Thymus (tissue), 14 donors: ENCODE results near the gene MUC12. TPM values are rescaled to one million over a fixed set of nuclear protein-coding genes. Genes with fewer than 3 reads are reported as not detected.
"Not testable (repeated sequence)": the region's sequence is repeated elsewhere in the genome, so short reads cannot be mapped to it uniquely, and the experiment has no call there.

Experiments used
- DNase-seq, 9 donors: peaks; one replicate each; pipeline ENCODE4 v3.0.0-alpha.2; 2013; ENCODE audit warnings: low spot score in 9 of 9, low read depth in 6 of 9, missing footprints in 1 of 9
- H3K27ac ChIP-seq, 2 donors: one replicate each; pipeline ENCODE4 v1.5.1; 2013; ENCODE audit warnings: control low read depth in 1 of 2, low read depth in 1 of 2, low read length in 1 of 2, mild to moderate bottlenecking in 1 of 2, moderate library complexity in 1 of 2
- H3K27me3 ChIP-seq, 2 donors: one replicate each; pipeline ENCODE4 v1.5.1; 2013; ENCODE audit warnings: low read length in 1 of 2; ENCODE audit not compliant: control insufficient read depth in 2 of 2, insufficient read depth in 1 of 2
- H3K36me3 ChIP-seq, 2 donors: one replicate each; pipeline ENCODE4 v1.5.1; 2013; ENCODE audit warnings: low read length in 1 of 2, mild to moderate bottlenecking in 1 of 2, moderate library complexity in 1 of 2; ENCODE audit not compliant: control insufficient read depth in 2 of 2, insufficient read depth in 2 of 2
- H3K4me1 ChIP-seq, 2 donors: one replicate each; pipeline ENCODE4 v1.5.1; 2013; ENCODE audit warnings: low read length in 2 of 2; ENCODE audit not compliant: control insufficient read depth in 2 of 2, insufficient read depth in 2 of 2
- H3K4me3 ChIP-seq, 2 donors: one replicate each; pipeline ENCODE4 v1.5.1; 2013; ENCODE audit warnings: low read length in 2 of 2, control low read depth in 1 of 2, mild to moderate bottlenecking in 1 of 2
- H3K9me3 ChIP-seq, 2 donors: one replicate each; pipeline ENCODE4 v1.5.1; 2013; ENCODE audit warnings: low read length in 1 of 2, mild to moderate bottlenecking in 1 of 2; ENCODE audit not compliant: control insufficient read depth in 2 of 2, insufficient read depth in 1 of 2
- WGBS: extraction: QIAGEN DNeasy Blood & Tissue Kit; methylation state at CpG from one replicate; pipeline ENCODE4 v1.1.7; 2013; 5-methylcytosine and 5-hydroxymethylcytosine counted together
- long read RNA-seq, 10 donors: transcript quantifications; one replicate each; lab custom pipeline, GENCODE V29; 2026
- polyA plus RNA-seq: library from polyadenylated mRNA; stranded (reverse); fragments of 200-250 nt; gene quantifications from one replicate; pipeline ENCODE4 v1.2.3, GENCODE V29; 2013
- total RNA-seq: library from RNA; stranded (reverse); fragments of 120-200 nt; gene quantifications from one replicate; pipeline ENCODE4 v1.2.4, GENCODE V29; 2013
- donor health status: healthy.

MUC12 gene, protein sequence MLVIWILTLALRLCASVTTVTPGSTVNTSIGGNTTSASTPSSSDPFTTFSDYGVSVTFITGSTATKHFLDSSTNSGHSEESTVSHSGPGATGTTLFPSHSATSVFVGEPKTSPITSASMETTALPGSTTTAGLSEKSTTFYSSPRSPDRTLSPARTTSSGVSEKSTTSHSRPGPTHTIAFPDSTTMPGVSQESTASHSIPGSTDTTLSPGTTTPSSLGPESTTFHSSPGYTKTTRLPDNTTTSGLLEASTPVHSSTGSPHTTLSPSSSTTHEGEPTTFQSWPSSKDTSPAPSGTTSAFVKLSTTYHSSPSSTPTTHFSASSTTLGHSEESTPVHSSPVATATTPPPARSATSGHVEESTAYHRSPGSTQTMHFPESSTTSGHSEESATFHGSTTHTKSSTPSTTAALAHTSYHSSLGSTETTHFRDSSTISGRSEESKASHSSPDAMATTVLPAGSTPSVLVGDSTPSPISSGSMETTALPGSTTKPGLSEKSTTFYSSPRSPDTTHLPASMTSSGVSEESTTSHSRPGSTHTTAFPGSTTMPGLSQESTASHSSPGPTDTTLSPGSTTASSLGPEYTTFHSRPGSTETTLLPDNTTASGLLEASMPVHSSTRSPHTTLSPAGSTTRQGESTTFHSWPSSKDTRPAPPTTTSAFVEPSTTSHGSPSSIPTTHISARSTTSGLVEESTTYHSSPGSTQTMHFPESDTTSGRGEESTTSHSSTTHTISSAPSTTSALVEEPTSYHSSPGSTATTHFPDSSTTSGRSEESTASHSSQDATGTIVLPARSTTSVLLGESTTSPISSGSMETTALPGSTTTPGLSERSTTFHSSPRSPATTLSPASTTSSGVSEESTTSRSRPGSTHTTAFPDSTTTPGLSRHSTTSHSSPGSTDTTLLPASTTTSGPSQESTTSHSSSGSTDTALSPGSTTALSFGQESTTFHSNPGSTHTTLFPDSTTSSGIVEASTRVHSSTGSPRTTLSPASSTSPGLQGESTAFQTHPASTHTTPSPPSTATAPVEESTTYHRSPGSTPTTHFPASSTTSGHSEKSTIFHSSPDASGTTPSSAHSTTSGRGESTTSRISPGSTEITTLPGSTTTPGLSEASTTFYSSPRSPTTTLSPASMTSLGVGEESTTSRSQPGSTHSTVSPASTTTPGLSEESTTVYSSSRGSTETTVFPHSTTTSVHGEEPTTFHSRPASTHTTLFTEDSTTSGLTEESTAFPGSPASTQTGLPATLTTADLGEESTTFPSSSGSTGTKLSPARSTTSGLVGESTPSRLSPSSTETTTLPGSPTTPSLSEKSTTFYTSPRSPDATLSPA (N-terminal part only)
- total RNA-seq (0.57 TPM), polyA plus RNA-seq (1.4 TPM)
- long read RNA-seq, donor 1: 0 reads
- long read RNA-seq, donor 2: 0 reads
- long read RNA-seq, donor 3: 0 reads
- long read RNA-seq, donor 4: 0 reads
- long read RNA-seq, donor 5: 0 reads
- long read RNA-seq, donor 6: 0 reads
- long read RNA-seq, donor 7: 0 reads
- long read RNA-seq, donor 8: 0 reads
- long read RNA-seq, donor 9: 0 reads
- long read RNA-seq, donor 10, partial matches to known transcripts: 0 of 9 reads
- long read RNA-seq, donor 10, other reads (novel, unspliced or antisense): 8 of 9 reads

DNA sequence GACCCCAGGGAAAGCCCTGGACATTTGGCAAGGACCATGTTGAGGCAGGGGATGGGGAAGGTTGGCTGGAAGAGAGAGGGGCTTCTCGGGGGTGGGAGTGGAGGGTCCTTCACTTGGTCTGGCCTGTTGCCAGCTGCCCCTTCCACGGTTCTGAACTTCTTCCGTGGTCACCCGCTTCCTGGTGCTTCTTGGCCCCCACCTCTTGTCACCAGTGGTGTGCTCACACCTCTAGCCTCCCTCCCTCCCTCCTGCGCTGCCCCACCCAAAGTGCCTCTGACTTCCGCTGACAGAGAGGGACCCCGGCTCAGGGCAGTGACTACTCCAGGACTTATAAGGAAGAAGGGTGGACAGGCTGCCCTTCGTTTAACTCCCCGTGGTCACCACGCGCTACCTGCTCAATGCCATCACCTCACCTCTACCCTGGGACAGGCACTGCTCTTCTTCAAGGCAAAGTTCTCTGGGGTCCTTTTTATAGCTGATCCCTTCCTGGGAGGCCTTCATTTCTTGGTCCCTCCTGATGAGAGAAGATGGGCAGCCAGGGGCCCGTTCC is at the start of gene MUC12:
TSS of gene MUC12 (plus strand) at position 500 of the 550 bp plus-strand sequence. CDS start 58 bp downstream, outside the sequence.
- H3K36me3 ChIP-seq: no peaks in the 10 kb centered on the region
- H3K27me3 ChIP-seq: peaks cover 33 to 73% of the 10 kb centered on the region in 2 donors
- peaks cover 0 to 9% of the 10 kb centered on the region in 2 donors for H3K4me1 ChIP-seq
- no peak within 1 kb of the TSS for H3K27ac ChIP-seq
- no peak within 1 kb of the TSS for H3K4me3 ChIP-seq
- DNase-seq: no peak
- no peaks in the 10 kb centered on the region for H3K9me3 ChIP-seq
- whole genome bisulfite sequencing: 63% methylated on average over 12 of the region's 12 CpGs

DNA sequence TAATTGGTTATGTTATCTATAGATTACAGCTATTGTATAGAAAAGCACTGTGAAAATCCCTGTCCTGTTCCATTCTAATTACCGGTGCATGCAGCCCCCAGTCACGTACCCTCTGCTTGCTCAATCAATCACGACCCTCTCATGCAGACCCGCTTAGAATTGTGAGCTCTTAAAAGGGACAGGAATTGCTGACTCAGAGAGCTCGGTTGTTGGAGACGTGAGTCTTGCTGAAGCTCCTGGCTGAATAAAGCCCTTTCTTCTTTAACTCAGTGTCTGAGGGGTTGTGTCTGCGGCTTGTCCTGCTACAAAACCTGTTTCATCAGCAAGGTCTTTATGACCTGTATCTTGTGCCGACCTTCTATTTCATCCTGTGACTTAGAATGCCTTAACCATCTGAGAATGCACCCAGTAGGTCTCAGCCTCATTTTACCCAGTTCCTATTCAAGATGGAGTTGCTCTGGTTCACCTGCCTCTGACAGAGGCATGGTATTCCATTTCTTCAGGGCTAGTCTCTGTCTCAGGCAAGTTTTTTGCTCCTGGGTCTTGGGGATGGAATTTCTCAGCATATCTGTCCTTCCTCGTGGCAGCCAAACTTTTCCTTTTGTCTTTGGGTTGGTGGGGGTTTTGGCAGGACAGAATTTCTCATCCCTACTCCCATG is 49.5 kb upstream of the MUC12 start:
- not testable (repeated sequence) for H3K9me3 ChIP-seq, H3K36me3 ChIP-seq, H3K4me3 ChIP-seq, H3K27me3 ChIP-seq
- peak in 1 of 9 donors; percentile 41 for DNase-seq
- peak overlapping the region; percentile 78 to 92 for H3K27ac ChIP-seq
- H3K4me1 ChIP-seq: peaks cover 21 to 27% of the 10 kb centered on the region in 2 donors
- WGBS: 86% methylated on average over 9 of the region's 9 CpGs

DNA sequence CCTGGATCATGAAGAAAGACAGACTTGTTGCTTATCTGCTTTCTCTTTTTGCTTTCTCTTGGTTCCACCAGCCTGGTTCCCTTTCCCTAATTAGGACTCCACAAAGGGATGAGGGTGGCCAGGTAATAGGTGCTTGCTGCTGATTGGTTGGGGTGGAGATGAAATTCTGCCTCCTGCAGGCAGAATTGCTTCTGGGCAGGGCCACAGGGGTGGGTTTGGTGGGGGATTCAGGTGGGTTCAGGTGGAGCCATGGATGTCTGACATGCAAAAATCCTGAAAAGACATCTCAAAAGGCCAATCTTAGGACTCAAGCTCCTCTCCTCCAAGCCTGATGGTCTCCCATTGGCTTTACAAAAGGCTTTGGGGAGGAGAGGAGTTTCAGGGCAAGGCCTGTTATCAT is 48.3 kb upstream of the MUC12 start:
- no peaks in the 10 kb centered on the region for H3K27me3 ChIP-seq
- no peak overlapping the region for H3K4me3 ChIP-seq
- peak overlapping the region; percentile 40 to 92 for H3K27ac ChIP-seq
- no peaks in the 10 kb centered on the region for H3K36me3 ChIP-seq
- peaks cover 21 to 27% of the 10 kb centered on the region in 2 donors for H3K4me1 ChIP-seq
- DNase-seq: no peak
- H3K9me3 ChIP-seq: no peaks in the 10 kb centered on the region

DNA sequence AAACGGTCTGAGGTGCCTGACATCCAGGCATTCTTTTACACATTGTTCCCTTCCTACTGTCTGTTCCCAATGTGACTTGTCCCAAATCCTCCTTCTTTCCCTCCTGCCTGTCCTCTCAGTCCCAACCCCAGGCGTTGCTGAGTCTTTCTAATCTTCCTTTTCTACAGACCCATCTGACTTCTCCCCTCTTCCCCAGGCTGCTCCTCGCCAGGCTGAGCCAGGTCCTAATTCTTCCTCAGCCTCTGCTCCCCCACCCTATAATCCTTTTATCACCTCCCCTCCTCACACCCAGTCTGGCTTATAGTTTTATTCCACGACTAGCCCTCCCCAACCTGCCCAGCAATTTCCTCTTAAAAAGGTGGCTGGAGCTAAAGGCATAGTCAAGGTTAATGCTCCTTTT is 45.7 kb upstream of the MUC12 start:
- not testable (repeated sequence) for H3K27me3 ChIP-seq, H3K4me3 ChIP-seq, H3K27ac ChIP-seq, H3K9me3 ChIP-seq, H3K36me3 ChIP-seq, DNase-seq
- H3K4me1 ChIP-seq: peaks cover 19 to 27% of the 10 kb centered on the region in 2 donors
- WGBS: 68% methylated on average over 4 of the region's 4 CpGs

DNA sequence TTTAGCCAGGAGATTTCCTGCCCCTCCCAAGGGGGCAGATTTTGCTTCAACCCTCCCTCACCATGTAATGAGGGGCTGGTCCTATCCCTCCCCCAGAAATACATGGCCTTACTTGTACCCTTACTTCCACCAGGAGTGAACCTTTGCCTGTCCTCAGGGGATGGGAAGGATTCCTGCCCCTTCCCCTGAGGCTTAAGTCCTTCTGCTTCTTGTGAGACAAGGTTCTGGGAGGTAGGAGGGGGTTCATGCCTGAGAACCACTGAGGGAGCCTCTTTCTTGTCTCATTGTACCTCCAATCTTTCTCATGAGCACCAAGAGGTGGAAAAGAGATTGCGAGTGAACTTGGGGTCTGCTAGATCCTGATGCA is 39.6 kb upstream of the MUC12 start:
- peaks cover 0 to 2% of the 10 kb centered on the region in 2 donors for H3K4me1 ChIP-seq
- DNase-seq: no peak
- H3K4me3 ChIP-seq: no peak overlapping the region
- 94% methylated on average over 1 of the region's 1 CpG for WGBS
- H3K9me3 ChIP-seq: no peaks in the 10 kb centered on the region
- H3K27ac ChIP-seq: peak overlapping the region; percentile 53 to 70
- H3K36me3 ChIP-seq: no peaks in the 10 kb centered on the region
- peaks cover 0 to 3% of the 10 kb centered on the region in 2 donors for H3K27me3 ChIP-seq

DNA sequence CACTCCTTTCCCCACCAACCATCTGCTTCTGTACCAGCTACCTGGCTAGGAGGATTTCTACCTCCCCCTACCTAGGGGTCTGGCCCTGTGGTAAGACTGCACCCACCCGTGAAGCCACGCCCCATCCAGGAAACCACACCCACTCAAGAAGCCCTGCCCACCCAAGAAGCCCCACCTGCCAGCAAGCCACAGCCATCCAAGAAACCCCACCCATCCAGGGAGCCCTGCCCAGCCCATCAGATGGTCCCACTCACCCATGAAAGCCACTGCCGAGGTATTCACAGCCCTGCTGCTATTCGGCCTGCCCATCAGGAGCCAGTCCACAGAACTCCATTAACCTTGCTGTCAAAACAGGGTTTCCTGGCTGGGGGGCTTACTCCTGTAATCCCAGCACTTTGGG is 35.6 kb upstream of the MUC12 start:
- Histone ChIP-seq H3K4me3 (no peak overlapping the region), H3K4me1 (peaks cover 0 to 2% of the 10 kb centered on the region in 2 donors), H3K9me3 (no peaks in the 10 kb centered on the region), H3K27me3 (peaks cover 0 to 3% of the 10 kb centered on the region in 2 donors), H3K27ac (no peak overlapping the region), H3K36me3 (no peaks in the 10 kb centered on the region)
- no peak for DNase-seq
- WGBS: 65% methylated on average over 4 of the region's 4 CpGs

DNA sequence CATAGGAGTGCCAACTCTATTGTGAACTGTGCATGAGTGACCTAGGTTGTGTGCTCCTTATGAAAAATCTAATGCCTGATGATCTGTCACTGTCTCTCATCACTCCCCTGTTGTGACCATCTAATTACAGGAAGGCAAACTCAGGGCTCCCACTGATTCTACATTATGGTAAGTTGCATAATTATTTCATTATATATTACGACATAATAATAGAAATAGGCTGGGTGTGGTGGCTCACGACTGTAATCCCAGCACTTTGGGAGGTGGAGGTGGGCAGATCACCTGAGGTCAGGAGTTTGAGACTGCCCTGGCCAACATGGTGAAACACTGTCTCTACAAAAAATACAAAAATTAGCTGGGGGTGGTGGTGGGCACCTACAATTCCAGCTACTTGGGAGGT is 34.0 kb upstream of the MUC12 start:
- H3K4me1 ChIP-seq, H3K9me3 ChIP-seq, H3K36me3 ChIP-seq, DNase-seq, H3K4me3 ChIP-seq, H3K27ac ChIP-seq, H3K27me3 ChIP-seq: not testable (repeated sequence)
- WGBS: 95% methylated on average over 2 of the region's 2 CpGs

DNA sequence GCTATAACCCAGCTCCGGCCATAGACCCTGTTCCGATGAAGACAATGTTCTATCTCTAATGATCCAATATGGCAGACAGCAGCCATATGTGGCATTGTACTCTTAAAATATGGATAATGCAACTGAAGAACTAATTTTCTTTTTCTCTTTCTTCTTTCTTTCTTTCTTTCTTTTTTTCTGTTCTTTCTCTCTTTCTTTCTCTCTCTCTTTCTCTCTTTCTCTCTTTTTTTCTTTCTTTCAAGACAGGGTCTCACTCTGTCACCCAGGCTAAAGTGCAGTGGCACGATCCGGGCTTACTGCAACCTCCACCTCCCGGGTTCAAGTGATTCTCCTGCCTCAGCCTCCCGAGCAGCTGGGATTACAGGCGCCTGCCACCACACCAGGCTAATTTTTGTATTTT is 33.2 kb upstream of the MUC12 start:
- not testable (repeated sequence) for H3K27me3 ChIP-seq, H3K9me3 ChIP-seq, H3K4me3 ChIP-seq, H3K4me1 ChIP-seq, H3K36me3 ChIP-seq, H3K27ac ChIP-seq, DNase-seq
- WGBS: 95% methylated on average over 7 of the region's 7 CpGs
